Panc1 (cell line): ENCODE results near the gene UNC5B. TPM values are rescaled to one million over a fixed set of nuclear protein-coding genes. Genes with fewer than 3 reads are reported as not detected.

Experiments used
- ATAC-seq: fragments of 200-7000 bp; cut with Tn5 transposase; 2 replicates; pipeline ENCODE4 v1.9.1; 2020; ENCODE audit warnings: mild to moderate bottlenecking, moderate library complexity
- BruUV-seq: library from RNA; stranded (reverse); fragments of 400-500 nt; replicated peaks from 2 replicates; lab custom pipeline; 2021; lab: Mats Ljungman, UMichigan
- CTCF ChIA-PET: fragments of 300-600 bp; sonication (Branson Sonifier 250); formaldehyde crosslinking; loops from one replicate; lab custom pipeline; 2022; ENCODE audit warnings: antibody characterized with exemption; lab: Charles Lee
- POLR2A ChIA-PET: fragments of 300-600 bp; sonication (Branson Sonifier 250); formaldehyde crosslinking; loops from one replicate; lab custom pipeline; 2022; ENCODE audit warnings: antibody characterized with exemption; lab: Charles Lee
- DNase-seq: peaks from one replicate; pipeline ENCODE4 v3.0.0-alpha.2; 2010; ENCODE audit warnings: low read depth, low spot score
- H3K27ac ChIP-seq: 2 replicates; pipeline ENCODE4 v1.5.1; 2011; ENCODE audit warnings: mild to moderate bottlenecking, low read length, inconsistent platforms
- H3K27me3 ChIP-seq: fragments of 200-500 bp; sonication (Bioruptor generic); 2 replicates; pipeline ENCODE4 v1.6.0; 2014; ENCODE audit warnings: low read length, inconsistent platforms; ENCODE audit not compliant: control insufficient read depth, insufficient read depth
- H3K36me3 ChIP-seq: fragments of 200-500 bp; sonication (Bioruptor generic); 2 replicates; pipeline ENCODE4 v1.5.1; 2014; ENCODE audit warnings: inconsistent platforms, mild to moderate bottlenecking, low read length, moderate library complexity; ENCODE audit not compliant: control insufficient read depth, insufficient read depth
- H3K4me1 ChIP-seq: 2 replicates; pipeline ENCODE4 v1.5.1; 2011; ENCODE audit warnings: inconsistent platforms, mild to moderate bottlenecking, low read length, moderate library complexity; ENCODE audit not compliant: control insufficient read depth, insufficient read depth
- H3K4me3 ChIP-seq, 2 experiments: 2 replicates each; pipeline ENCODE4 v1.5.1; 2011 to 2012; ENCODE audit warnings: low read depth in 2 of 2, low read length in 2 of 2, mild to moderate bottlenecking in 2 of 2, inconsistent platforms in 1 of 2, moderate library complexity in 1 of 2
- H3K9me3 ChIP-seq: fragments of 200-500 bp; sonication (Bioruptor generic); 2 replicates; pipeline ENCODE4 v1.5.1; 2014; ENCODE audit warnings: low read depth, mild to moderate bottlenecking, inconsistent platforms, low read length, moderate library complexity; ENCODE audit not compliant: control insufficient read depth, insufficient read depth
- CTCF ChIP-seq: fragments of 450-650 bp; IDR thresholded peaks from 2 replicates; pipeline ENCODE4 v1.5.1; 2017; ENCODE audit warnings: mild to moderate bottlenecking
- POLR2AphosphoS5 ChIP-seq: IDR thresholded peaks from 2 replicates; pipeline ENCODE4 v1.6.1; 2012; ENCODE audit warnings: mild to moderate bottlenecking, low read depth, low read length, moderate library complexity
- REST ChIP-seq, 2 experiments: IDR thresholded peaks; 2 replicates each; pipeline ENCODE4 v1.6.1; 2011 to 2012; ENCODE audit warnings: low read depth in 2 of 2, control low read depth in 1 of 2, low read length in 1 of 2, mild to moderate bottlenecking in 1 of 2, moderate library complexity in 1 of 2; ENCODE audit not compliant: insufficient read depth in 1 of 2
- SIN3A ChIP-seq: IDR thresholded peaks from 2 replicates; pipeline ENCODE4 v1.6.1; 2012; ENCODE audit warnings: low read depth, mild to moderate bottlenecking, low read length, moderate library complexity, borderline replicate concordance; ENCODE audit not compliant: insufficient read depth
- TCF7L2 ChIP-seq: IDR thresholded peaks from 2 replicates; pipeline ENCODE4 v1.6.1; 2011; ENCODE audit warnings: mild to moderate bottlenecking, low read depth, low read length, inconsistent platforms
- in situ Hi-C: cut with HindIII; loops from 2 replicates; pipeline ENCODE4 v1.10.0; 2016; ENCODE audit warnings: low sequenced_read_pairs, low pct_unique_long_range_greater_than_20kb
- intact Hi-C: fragments of 100-400 bp; cut with micrococcal nuclease; formaldehyde crosslinking; loops from one replicate; pipeline ENCODE4 v1.10.0; 2022; ENCODE audit not compliant: unreplicated experiment
- total RNA-seq: library from RNA; stranded (reverse); gene quantifications from one replicate; pipeline ENCODE4 v1.2.1, GENCODE V29; 2021; ENCODE audit not compliant: unreplicated experiment

The UNC5B gene
- total RNA-seq, 1 experiment from 2014 or later, result 1.1 TPM

GRCh38 chr10:71225291-71226058 lies 13.1 kb downstream of the UNC5B start:
- TF ChIP-seq CTCF (no peak), REST (IDR thresholded peaks at IDR 0.05; ENCODE audit: insufficient read depth in 1 of 2, low read depth in 2 of 2, low read length in 1 of 2) (no peak), POLR2AphosphoS5 (no peak), SIN3A (no peak)
- Histone ChIP-seq H3K36me3 (no peaks in the 10 kb centered on the region), H3K9me3 (no peaks in the 10 kb centered on the region), H3K27me3 (no peaks in the 10 kb centered on the region; the same call in 1 of the 2 replicates), H3K27ac (no peak overlapping the region), H3K4me3 (no peak overlapping the region), H3K4me1 (no peaks in the 10 kb centered on the region)
- DNase-seq, result no peak
- intact Hi-C loops, result no loop called here
- ATAC-seq, result no peak
- no TSS peak for BruUV-seq
- POLR2A ChIA-PET, result no interaction called here
- in situ Hi-C loops, result no loop called here
- CTCF ChIA-PET, result no interaction called here

GRCh38 chr10:71228875-71229675 lies 16.7 kb downstream of the UNC5B start:
- in situ Hi-C loops (no loop called here), intact Hi-C loops (no loop called here)
- ATAC-seq (no peak), DNase-seq (no peak)
- H3K9me3 ChIP-seq, result no peaks in the 10 kb centered on the region
- H3K4me1 ChIP-seq, result no peaks in the 10 kb centered on the region
- ChIA-PET CTCF (interaction anchor here (2.1 kb wide), 1 partner anchor 41 kb away, joined by 6 read pairs; no protein-coding TSS in a partner anchor), POLR2A (no interaction called here)
- H3K27me3 ChIP-seq, result no peaks in the 10 kb centered on the region; the same call in 1 of the 2 replicates
- no peaks in the 10 kb centered on the region for H3K36me3 ChIP-seq
- H3K27ac ChIP-seq, result no peak overlapping the region
- no TSS peak for BruUV-seq
- TF ChIP-seq TCF7L2, result no peak
- no peak for TF ChIP-seq CTCF
- TF ChIP-seq SIN3A, result no peak
- TF ChIP-seq POLR2AphosphoS5, result no peak
- no peak for TF ChIP-seq REST (IDR thresholded peaks at IDR 0.05; ENCODE audit: insufficient read depth in 1 of 2, low read depth in 2 of 2, low read length in 1 of 2)
- no peak overlapping the region for H3K4me3 ChIP-seq
